GM23338 (cell line): ENCODE data around the gene VSTM2L. TPM values are rescaled to one million over a fixed set of nuclear protein-coding genes. Genes with fewer than 3 reads are reported as not detected.

Experiments used
- ATAC-seq: fragments of 200-7000 bp; cut with Tn5 transposase; 3 replicates; pipeline ENCODE4 v1.9.1; 2020
- DNase-seq: peaks from one replicate; pipeline ENCODE4 v3.0.0-alpha.2; 2015; ENCODE audit warnings: low spot score
- H2AFZ ChIP-seq: fragments of 200-600 bp; sonication (generic); 2 replicates; pipeline ENCODE4 v1.8.0; 2016; ENCODE audit warnings: antibody characterized with exemption, mild to moderate bottlenecking, moderate library complexity
- H3F3A ChIP-seq: fragments of 200-600 bp; sonication (generic); replicated peaks from 2 replicates; pipeline ENCODE4 v1.8.0; 2017; ENCODE audit warnings: antibody characterized with exemption, mixed run types, low read depth
- H3K27ac ChIP-seq: fragments of 200-600 bp; sonication (generic); 2 replicates; pipeline ENCODE4 v1.6.1; 2016; ENCODE audit warnings: low read depth
- H3K27me3 ChIP-seq: fragments of 200-600 bp; sonication (generic); 2 replicates; pipeline ENCODE4 v1.8.0; 2016; ENCODE audit warnings: mild to moderate bottlenecking, mixed run types, moderate library complexity; ENCODE audit not compliant: insufficient read depth
- H3K36me3 ChIP-seq: fragments of 200-600 bp; sonication (generic); 2 replicates; pipeline ENCODE4 v1.8.0; 2016; ENCODE audit warnings: mild to moderate bottlenecking; ENCODE audit not compliant: insufficient read depth
- H3K4me1 ChIP-seq: fragments of 200-600 bp; sonication (generic); 2 replicates; pipeline ENCODE4 v1.8.0; 2016; ENCODE audit warnings: mild to moderate bottlenecking, moderate library complexity; ENCODE audit not compliant: insufficient read depth
- H3K4me2 ChIP-seq: fragments of 200-600 bp; sonication (generic); 2 replicates; pipeline ENCODE4 v1.7.1; 2017; ENCODE audit warnings: mixed run types
- H3K4me3 ChIP-seq: fragments of 200-600 bp; sonication (generic); 2 replicates; pipeline ENCODE4 v1.6.1; 2016; ENCODE audit warnings: mixed run types
- H3K79me2 ChIP-seq: fragments of 200-600 bp; sonication (generic); replicated peaks from 2 replicates; pipeline ENCODE4 v1.8.0; 2017; ENCODE audit warnings: mild to moderate bottlenecking; ENCODE audit not compliant: insufficient read depth
- H3K9me2 ChIP-seq: fragments of 200-600 bp; sonication (generic); 2 replicates; pipeline ENCODE4 v1.8.0; 2017; ENCODE audit not compliant: insufficient read depth
- H4K20me1 ChIP-seq: fragments of 200-600 bp; sonication (generic); replicated peaks from 2 replicates; pipeline ENCODE4 v1.8.0; 2017; ENCODE audit warnings: mild to moderate bottlenecking; ENCODE audit not compliant: insufficient read depth
- H3K27ac Mint-ChIP-seq: 2 replicates; pipeline ENCODE4 v1.8.0; 2020; ENCODE audit warnings: inconsistent platforms, mild to moderate bottlenecking, moderate library complexity, mixed read lengths
- H3K27me3 Mint-ChIP-seq: 3 replicates; pipeline ENCODE4 v1.8.0; 2022; ENCODE audit warnings: low read depth, mild to moderate bottlenecking, moderate library complexity, mixed read lengths, inconsistent platforms; ENCODE audit not compliant: insufficient read depth, poor library complexity
- H3K36me3 Mint-ChIP-seq: 3 replicates; pipeline ENCODE4 v1.8.0; 2021; ENCODE audit warnings: low read depth, mild to moderate bottlenecking, inconsistent platforms, moderate library complexity, mixed read lengths
- H3K4me1 Mint-ChIP-seq: 3 replicates; pipeline ENCODE4 v1.8.0; 2020; ENCODE audit warnings: mild to moderate bottlenecking, inconsistent platforms, mixed read lengths
- H3K4me3 Mint-ChIP-seq: 3 replicates; pipeline ENCODE4 v1.8.0; 2021; ENCODE audit warnings: moderate library complexity, mild to moderate bottlenecking, inconsistent platforms, mixed read lengths
- H3K9me3 Mint-ChIP-seq: 3 replicates; pipeline ENCODE4 v1.8.0; 2020; ENCODE audit warnings: moderate library complexity, mild to moderate bottlenecking, inconsistent platforms, mixed read lengths
- CREB1 ChIP-seq: fragments of 250-450 bp; sonication (Bioruptor Pico); IDR thresholded peaks from 2 replicates; pipeline ENCODE4 v1.5.0; 2020; ENCODE audit warnings: low read depth, mild to moderate bottlenecking, moderate library complexity
- EZH2phosphoT487 ChIP-seq: fragments of 200-600 bp; sonication (generic); IDR thresholded peaks from one replicate; pipeline ENCODE4 v1.8.1; 2018; ENCODE audit warnings: antibody characterized with exemption; ENCODE audit not compliant: unreplicated experiment
- JUNB ChIP-seq: IDR thresholded peaks from one replicate; pipeline ENCODE4 v1.6.1; 2016; ENCODE audit warnings: antibody characterized with exemption; ENCODE audit not compliant: unreplicated experiment
- POLR2AphosphoS5 ChIP-seq: IDR thresholded peaks from 2 replicates; pipeline ENCODE4 v1.6.1; 2016; ENCODE audit warnings: antibody characterized with exemption, low read depth
- STAT1 ChIP-seq: IDR thresholded peaks from one replicate; pipeline ENCODE4 v1.6.1; 2016; ENCODE audit warnings: antibody characterized with exemption; ENCODE audit not compliant: unreplicated experiment
- polyA plus RNA-seq: library from polyadenylated mRNA; unstranded; fragments of >200 nt; fragmentation: Nextera tagmentation; extraction: Ambion mirVana; gene quantifications from 2 replicates; pipeline ENCODE4 v1.2.1, GENCODE V29; 2016
- total RNA-seq: library from RNA; depleted of rRNA; stranded (reverse); fragments of >200 nt; shearing (Covaris generic); gene quantifications from 2 replicates; pipeline ENCODE4 v1.2.3, GENCODE V29; 2014
- TF ChIP-seq, protein P1 (sequence below): fragments of 250-450 bp; sonication (Bioruptor Pico); IDR thresholded peaks from 2 replicates; pipeline ENCODE4 v1.5.0; 2020; ENCODE audit warnings: mild to moderate bottlenecking, moderate library complexity
- TF ChIP-seq, protein P2 (sequence below): IDR thresholded peaks from 2 replicates; pipeline ENCODE4 v1.6.1; 2016; ENCODE audit warnings: antibody characterized with exemption
- TF ChIP-seq, protein P3 (sequence below), 2 experiments: fragments of 200-600 bp in 1 of 2; sonication (generic) in 1 of 2; conservative IDR thresholded peaks; 2 replicates each; pipeline versions ENCODE4 v1.5.1 to v1.6.1; 2016 to 2017; ENCODE audit warnings: antibody characterized with exemption in 2 of 2, low read depth in 2 of 2, mild to moderate bottlenecking in 2 of 2, moderate library complexity in 1 of 2
- TF ChIP-seq, protein P4 (sequence below): IDR thresholded peaks from one replicate; pipeline ENCODE4 v1.6.1; 2018; ENCODE audit warnings: antibody characterized with exemption; ENCODE audit not compliant: unreplicated experiment

VSTM2L gene
- total and polyA plus RNA-seq, 2 experiments from 2014 or later = 0.60 to 1.9 TPM

DNA sequence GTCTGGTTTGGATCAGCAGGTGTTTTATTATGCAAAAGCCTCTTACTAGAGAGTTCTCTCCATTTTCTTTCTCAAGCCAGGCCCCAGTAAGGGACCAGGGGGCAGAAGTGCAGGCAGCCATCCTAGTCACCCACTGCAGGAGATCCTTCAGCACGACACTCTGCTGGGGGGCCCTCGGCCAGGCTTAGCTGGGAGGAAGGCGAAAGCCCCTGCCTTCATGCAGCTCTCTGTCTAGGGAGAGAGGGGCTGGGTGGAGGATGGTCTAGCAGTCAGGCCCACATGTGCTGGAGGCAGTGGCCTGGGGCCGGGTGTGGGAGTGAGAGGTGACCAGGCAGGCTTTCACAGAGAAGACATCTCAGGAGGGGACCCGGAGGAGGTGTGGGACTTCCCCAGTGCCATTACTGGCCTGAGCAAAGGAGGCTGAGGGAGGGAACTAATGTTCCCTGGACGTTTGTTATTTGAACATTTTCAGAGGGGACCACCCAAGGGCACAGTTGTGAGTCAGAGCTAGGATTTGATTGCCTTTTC, 33.5 kb upstream of the VSTM2L start:
- no peaks in the 10 kb centered on the region for H3F3A ChIP-seq
- no peaks in the 10 kb centered on the region for H3K79me2 ChIP-seq
- peak overlapping the region; percentile 63 for H3K4me2 ChIP-seq
- Mint-ChIP-seq H3K4me1 (peaks cover 26% of the 10 kb centered on the region), H3K4me3 (no peak overlapping the region), H3K36me3 (peaks cover 12% of the 10 kb centered on the region; the same call in 2 of the 3 replicates), H3K27ac (peak overlapping the region; percentile 85), H3K9me3 (no peaks in the 10 kb centered on the region), H3K27me3 (peaks cover 6% of the 10 kb centered on the region)
- no peaks in the 10 kb centered on the region for H3K36me3 ChIP-seq
- no peaks in the 10 kb centered on the region for H3K9me2 ChIP-seq
- no peaks in the 10 kb centered on the region for H4K20me1 ChIP-seq
- no peak overlapping the region for H3K4me3 ChIP-seq
- ATAC-seq (peak; percentile 81), DNase-seq (peak; percentile 44)
- H3K4me1 ChIP-seq = peaks cover 14% of the 10 kb centered on the region
- no peak overlapping the region for H3K27ac ChIP-seq
- no peak for TF ChIP-seq POLR2AphosphoS5
- TF ChIP-seq, protein P1, sequence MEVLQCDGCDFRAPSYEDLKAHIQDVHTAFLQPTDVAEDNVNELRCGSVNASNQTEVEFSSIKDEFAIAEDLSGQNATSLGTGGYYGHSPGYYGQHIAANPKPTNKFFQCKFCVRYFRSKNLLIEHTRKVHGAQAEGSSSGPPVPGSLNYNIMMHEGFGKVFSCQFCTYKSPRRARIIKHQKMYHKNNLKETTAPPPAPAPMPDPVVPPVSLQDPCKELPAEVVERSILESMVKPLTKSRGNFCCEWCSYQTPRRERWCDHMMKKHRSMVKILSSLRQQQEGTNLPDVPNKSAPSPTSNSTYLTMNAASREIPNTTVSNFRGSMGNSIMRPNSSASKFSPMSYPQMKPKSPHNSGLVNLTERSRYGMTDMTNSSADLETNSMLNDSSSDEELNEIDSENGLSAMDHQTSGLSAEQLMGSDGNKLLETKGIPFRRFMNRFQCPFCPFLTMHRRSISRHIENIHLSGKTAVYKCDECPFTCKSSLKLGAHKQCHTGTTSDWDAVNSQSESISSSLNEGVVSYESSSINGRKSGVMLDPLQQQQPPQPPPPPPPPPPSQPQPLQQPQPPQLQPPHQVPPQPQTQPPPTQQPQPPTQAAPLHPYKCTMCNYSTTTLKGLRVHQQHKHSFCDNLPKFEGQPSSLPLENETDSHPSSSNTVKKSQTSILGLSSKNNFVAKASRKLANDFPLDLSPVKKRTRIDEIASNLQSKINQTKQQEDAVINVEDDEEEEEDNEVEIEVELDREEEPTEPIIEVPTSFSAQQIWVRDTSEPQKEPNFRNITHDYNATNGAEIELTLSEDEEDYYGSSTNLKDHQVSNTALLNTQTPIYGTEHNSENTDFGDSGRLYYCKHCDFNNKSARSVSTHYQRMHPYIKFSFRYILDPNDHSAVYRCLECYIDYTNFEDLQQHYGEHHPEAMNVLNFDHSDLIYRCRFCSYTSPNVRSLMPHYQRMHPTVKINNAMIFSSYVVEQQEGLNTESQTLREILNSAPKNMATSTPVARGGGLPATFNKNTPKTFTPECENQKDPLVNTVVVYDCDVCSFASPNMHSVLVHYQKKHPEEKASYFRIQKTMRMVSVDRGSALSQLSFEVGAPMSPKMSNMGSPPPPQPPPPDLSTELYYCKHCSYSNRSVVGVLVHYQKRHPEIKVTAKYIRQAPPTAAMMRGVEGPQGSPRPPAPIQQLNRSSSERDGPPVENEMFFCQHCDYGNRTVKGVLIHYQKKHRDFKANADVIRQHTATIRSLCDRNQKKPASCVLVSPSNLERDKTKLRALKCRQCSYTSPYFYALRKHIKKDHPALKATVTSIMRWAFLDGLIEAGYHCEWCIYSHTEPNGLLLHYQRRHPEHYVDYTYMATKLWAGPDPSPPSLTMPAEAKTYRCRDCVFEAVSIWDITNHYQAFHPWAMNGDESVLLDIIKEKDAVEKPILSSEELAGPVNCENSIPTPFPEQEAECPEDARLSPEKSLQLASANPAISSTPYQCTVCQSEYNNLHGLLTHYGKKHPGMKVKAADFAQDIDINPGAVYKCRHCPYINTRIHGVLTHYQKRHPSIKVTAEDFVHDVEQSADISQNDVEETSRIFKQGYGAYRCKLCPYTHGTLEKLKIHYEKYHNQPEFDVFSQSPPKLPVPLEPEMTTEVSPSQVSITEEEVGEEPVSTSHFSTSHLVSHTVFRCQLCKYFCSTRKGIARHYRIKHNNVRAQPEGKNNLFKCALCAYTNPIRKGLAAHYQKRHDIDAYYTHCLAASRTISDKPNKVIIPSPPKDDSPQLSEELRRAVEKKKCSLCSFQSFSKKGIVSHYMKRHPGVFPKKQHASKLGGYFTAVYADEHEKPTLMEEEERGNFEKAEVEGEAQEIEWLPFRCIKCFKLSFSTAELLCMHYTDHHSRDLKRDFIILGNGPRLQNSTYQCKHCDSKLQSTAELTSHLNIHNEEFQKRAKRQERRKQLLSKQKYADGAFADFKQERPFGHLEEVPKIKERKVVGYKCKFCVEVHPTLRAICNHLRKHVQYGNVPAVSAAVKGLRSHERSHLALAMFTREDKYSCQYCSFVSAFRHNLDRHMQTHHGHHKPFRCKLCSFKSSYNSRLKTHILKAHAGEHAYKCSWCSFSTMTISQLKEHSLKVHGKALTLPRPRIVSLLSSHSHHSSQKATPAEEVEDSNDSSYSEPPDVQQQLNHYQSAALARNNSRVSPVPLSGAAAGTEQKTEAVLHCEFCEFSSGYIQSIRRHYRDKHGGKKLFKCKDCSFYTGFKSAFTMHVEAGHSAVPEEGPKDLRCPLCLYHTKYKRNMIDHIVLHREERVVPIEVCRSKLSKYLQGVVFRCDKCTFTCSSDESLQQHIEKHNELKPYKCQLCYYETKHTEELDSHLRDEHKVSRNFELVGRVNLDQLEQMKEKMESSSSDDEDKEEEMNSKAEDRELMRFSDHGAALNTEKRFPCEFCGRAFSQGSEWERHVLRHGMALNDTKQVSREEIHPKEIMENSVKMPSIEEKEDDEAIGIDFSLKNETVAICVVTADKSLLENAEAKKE = no peak
- no peak for TF ChIP-seq CREB1 (CRISPR knock-in tag)
- no peak for TF ChIP-seq EZH2phosphoT487
- TF ChIP-seq STAT1 = no peak
- TF ChIP-seq, protein P2, sequence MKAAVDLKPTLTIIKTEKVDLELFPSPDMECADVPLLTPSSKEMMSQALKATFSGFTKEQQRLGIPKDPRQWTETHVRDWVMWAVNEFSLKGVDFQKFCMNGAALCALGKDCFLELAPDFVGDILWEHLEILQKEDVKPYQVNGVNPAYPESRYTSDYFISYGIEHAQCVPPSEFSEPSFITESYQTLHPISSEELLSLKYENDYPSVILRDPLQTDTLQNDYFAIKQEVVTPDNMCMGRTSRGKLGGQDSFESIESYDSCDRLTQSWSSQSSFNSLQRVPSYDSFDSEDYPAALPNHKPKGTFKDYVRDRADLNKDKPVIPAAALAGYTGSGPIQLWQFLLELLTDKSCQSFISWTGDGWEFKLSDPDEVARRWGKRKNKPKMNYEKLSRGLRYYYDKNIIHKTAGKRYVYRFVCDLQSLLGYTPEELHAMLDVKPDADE = no peak
- TF ChIP-seq, protein P3, sequence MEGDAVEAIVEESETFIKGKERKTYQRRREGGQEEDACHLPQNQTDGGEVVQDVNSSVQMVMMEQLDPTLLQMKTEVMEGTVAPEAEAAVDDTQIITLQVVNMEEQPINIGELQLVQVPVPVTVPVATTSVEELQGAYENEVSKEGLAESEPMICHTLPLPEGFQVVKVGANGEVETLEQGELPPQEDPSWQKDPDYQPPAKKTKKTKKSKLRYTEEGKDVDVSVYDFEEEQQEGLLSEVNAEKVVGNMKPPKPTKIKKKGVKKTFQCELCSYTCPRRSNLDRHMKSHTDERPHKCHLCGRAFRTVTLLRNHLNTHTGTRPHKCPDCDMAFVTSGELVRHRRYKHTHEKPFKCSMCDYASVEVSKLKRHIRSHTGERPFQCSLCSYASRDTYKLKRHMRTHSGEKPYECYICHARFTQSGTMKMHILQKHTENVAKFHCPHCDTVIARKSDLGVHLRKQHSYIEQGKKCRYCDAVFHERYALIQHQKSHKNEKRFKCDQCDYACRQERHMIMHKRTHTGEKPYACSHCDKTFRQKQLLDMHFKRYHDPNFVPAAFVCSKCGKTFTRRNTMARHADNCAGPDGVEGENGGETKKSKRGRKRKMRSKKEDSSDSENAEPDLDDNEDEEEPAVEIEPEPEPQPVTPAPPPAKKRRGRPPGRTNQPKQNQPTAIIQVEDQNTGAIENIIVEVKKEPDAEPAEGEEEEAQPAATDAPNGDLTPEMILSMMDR (conservative IDR thresholded peaks at IDR 0.05; ENCODE audit: low read depth in 2 of 2) = no peak
- TF ChIP-seq JUNB = no peak
- TF ChIP-seq, protein P4, sequence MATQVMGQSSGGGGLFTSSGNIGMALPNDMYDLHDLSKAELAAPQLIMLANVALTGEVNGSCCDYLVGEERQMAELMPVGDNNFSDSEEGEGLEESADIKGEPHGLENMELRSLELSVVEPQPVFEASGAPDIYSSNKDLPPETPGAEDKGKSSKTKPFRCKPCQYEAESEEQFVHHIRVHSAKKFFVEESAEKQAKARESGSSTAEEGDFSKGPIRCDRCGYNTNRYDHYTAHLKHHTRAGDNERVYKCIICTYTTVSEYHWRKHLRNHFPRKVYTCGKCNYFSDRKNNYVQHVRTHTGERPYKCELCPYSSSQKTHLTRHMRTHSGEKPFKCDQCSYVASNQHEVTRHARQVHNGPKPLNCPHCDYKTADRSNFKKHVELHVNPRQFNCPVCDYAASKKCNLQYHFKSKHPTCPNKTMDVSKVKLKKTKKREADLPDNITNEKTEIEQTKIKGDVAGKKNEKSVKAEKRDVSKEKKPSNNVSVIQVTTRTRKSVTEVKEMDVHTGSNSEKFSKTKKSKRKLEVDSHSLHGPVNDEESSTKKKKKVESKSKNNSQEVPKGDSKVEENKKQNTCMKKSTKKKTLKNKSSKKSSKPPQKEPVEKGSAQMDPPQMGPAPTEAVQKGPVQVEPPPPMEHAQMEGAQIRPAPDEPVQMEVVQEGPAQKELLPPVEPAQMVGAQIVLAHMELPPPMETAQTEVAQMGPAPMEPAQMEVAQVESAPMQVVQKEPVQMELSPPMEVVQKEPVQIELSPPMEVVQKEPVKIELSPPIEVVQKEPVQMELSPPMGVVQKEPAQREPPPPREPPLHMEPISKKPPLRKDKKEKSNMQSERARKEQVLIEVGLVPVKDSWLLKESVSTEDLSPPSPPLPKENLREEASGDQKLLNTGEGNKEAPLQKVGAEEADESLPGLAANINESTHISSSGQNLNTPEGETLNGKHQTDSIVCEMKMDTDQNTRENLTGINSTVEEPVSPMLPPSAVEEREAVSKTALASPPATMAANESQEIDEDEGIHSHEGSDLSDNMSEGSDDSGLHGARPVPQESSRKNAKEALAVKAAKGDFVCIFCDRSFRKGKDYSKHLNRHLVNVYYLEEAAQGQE = no peak
- no peak overlapping the region for H2AFZ ChIP-seq
- H3K27me3 ChIP-seq = no peaks in the 10 kb centered on the region
